Measurements from ENCODE around the gene DUSP8. TPM values are rescaled to one million over a fixed set of nuclear protein-coding genes. Genes with fewer than 3 reads are reported as not detected.
A peak's percentile ranks its signal among the peaks of the same experiment; 100 is the strongest.

The DUSP8 gene
- total and polyA plus RNA-seq, 8 donors = 6.4 to 23.5 (median 12.2) TPM

DNA sequence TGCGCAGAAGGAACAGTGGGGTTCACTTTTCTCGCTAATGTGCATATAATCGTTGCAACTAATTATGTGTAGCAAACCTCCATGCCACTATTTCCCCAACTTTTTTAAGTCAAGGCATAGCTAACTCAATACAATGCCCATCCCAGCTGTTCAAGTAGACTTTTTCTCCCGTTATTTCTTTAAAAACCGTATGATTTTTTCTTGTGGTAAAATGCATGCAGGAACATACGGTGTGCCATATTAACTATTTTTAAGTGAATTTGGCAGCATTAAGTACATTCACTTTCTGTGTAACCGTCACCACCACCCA is 2.8 kb upstream of the DUSP8 start:
- H3K36me3 ChIP-seq = no peaks in the 10 kb centered on the region
- H3K27me3 ChIP-seq = no peaks in the 10 kb centered on the region
- no peak overlapping the region for H3K27ac ChIP-seq
- peaks cover 0 to 6% (median 0%) of the 10 kb centered on the region in 3 donors for H3K4me1 ChIP-seq
- H3K4me3 ChIP-seq = peak overlapping the region in 1 of 4 donors; percentile 70
- no peak for ATAC-seq
- TF ChIP-seq, protein P1, sequence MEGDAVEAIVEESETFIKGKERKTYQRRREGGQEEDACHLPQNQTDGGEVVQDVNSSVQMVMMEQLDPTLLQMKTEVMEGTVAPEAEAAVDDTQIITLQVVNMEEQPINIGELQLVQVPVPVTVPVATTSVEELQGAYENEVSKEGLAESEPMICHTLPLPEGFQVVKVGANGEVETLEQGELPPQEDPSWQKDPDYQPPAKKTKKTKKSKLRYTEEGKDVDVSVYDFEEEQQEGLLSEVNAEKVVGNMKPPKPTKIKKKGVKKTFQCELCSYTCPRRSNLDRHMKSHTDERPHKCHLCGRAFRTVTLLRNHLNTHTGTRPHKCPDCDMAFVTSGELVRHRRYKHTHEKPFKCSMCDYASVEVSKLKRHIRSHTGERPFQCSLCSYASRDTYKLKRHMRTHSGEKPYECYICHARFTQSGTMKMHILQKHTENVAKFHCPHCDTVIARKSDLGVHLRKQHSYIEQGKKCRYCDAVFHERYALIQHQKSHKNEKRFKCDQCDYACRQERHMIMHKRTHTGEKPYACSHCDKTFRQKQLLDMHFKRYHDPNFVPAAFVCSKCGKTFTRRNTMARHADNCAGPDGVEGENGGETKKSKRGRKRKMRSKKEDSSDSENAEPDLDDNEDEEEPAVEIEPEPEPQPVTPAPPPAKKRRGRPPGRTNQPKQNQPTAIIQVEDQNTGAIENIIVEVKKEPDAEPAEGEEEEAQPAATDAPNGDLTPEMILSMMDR (IDR thresholded peaks at IDR 0.05) = no peak
- intact Hi-C loops (cut with DNase I) = loop anchor here in 1 of 3 donors (5.0 kb wide), 1 partner anchor 33 kb away; no protein-coding TSS in a partner anchor
- DNase-seq = no peak
- WGBS, 2 donors = 11 to 12% methylated on average over 7 of the region's 7 CpGs
- FAIRE-seq = no peak
- H3K9me3 ChIP-seq = no peaks in the 10 kb centered on the region

DNA sequence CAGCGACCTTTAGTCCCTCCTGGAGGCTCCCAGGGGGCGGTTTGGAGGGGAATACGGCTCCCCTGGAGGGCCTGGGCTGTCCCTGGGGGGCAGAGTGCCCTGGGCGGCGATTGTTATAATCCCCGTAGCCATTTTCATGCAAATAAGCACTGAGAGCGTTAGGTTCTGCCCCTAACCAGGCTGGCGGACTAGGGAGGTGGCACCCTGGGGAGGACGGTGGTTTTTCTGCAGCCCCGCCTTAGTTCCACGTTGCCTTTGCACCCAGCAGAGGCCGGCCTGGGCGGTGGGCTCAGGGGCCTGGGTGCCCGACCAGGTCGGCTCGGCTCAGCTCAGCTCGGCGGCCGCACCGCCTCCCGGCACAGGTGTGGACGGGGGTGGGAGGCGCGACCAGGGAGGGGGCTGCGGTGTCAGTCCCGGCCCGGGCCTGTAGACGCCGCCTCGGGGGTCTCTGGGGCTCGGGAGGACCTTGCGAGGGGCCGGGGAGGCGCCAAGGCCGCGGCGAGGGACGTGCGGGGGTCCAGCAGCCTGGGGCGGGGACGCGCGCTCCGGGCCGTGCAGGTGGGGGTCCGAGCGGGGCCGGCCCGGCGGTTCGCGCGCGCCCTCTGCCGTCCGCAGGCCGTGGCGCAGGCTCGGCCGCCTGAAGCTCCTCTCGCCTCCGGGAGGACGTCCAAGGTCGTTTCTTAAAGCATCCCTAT is 2.3 kb upstream of the DUSP8 start:
- peak overlapping the region; percentile 85 to 95 (median 91) for H3K27ac ChIP-seq
- H3K9me3 ChIP-seq = no peaks in the 10 kb centered on the region
- ATAC-seq (peak; percentile 32 to 60 (median 50)), DNase-seq (peak in 5 of 6 donors; percentile 56 to 89 (median 79)), FAIRE-seq (no peak)
- intact Hi-C loops (cut with DNase I) = no loop called here
- H3K27me3 ChIP-seq = no peaks in the 10 kb centered on the region
- no peaks in the 10 kb centered on the region for H3K36me3 ChIP-seq
- H3K4me1 ChIP-seq = peaks cover 0 to 10% (median 0%) of the 10 kb centered on the region in 3 donors
- peak overlapping the region; percentile 16 to 74 (median 62) for H3K4me3 ChIP-seq
- TF ChIP-seq, protein P1 (IDR thresholded peaks at IDR 0.05) = peak; percentile 58 to 82 (median 73)
- 0 to 1% methylated on average over 45 to 64 of the region's 64 CpGs for WGBS, 2 donors

DNA sequence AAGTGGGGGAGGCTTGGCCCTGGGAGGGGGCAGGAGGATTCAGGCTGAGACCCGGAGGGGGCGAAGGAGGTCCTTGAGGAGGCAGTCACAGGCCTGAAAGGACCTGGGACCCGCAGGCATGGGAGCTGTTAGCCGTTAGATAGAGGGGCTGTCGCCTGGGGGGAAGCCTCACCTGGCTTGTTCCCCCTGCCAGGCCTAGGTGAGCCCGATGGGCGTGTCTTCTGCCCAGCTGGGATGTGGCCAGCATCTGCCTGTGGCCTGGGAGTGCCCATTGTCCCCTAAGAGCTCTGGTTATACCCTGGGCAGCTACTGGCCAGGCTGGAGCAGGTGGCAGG is 1.8 kb upstream of the DUSP8 start:
- H3K36me3 ChIP-seq = no peaks in the 10 kb centered on the region
- H3K9me3 ChIP-seq = no peaks in the 10 kb centered on the region
- intact Hi-C loops (cut with DNase I) = no loop called here
- peak overlapping the region; percentile 16 to 74 (median 62) for H3K4me3 ChIP-seq
- H3K27ac ChIP-seq = peak overlapping the region; percentile 85 to 95 (median 91)
- TF ChIP-seq, protein P1 (IDR thresholded peaks at IDR 0.05) = no peak
- WGBS, 2 donors = 0 to 4% methylated on average over 6 to 7 of the region's 7 CpGs
- no peaks in the 10 kb centered on the region for H3K27me3 ChIP-seq
- DNase-seq (peak; percentile 87 to 95 (median 90)), FAIRE-seq (no peak), ATAC-seq (peak; percentile 70 to 84 (median 78))
- peaks cover 0 to 10% (median 0%) of the 10 kb centered on the region in 3 donors for H3K4me1 ChIP-seq

DNA sequence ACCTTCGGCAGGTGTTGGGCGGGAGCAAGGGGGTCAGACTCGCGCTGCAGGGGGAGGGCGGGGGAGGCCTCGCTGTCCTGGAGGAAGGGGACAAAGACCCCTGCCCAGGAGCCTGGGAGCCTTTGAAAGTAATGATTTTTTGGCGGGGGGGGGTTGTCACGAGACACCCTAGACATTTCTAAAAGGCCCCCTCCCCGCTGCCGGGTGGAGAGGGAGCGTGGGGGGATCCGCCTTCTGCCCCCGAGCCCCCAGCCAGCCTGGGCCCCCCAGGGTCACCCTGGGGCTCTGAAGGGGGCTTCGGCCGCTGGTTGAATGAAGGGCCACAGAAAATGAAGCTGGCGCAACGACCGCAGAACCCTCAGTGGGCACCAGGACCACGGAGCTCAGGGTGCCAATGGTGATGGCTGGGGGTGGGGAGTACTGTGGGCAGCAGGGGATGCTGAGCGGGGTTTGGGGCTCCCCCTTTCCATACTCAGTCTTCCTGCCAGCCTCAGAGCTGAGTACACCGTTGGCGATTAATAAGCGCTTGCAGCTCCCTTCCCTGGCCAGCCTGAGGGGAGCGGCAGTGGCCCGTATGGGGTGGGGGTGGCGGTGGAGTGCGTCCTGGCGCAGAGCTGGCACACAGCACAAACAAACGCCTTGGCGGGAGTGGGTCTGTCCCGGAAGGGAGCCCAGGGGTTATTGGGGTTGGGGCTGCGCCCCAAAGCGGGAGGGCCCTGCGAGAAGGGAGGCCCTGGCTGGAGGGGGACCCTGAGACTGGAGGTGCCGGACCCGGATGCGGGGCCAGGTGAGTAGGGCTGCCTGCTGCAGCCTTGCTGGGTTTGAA is 1.2 kb upstream of the DUSP8 start:
- intact Hi-C loops (cut with DNase I) = no loop called here
- TF ChIP-seq, protein P1 (IDR thresholded peaks at IDR 0.05) = no peak
- Histone ChIP-seq H3K9me3 (no peaks in the 10 kb centered on the region), H3K36me3 (no peaks in the 10 kb centered on the region), H3K27me3 (no peaks in the 10 kb centered on the region), H3K27ac (peak overlapping the region; percentile 85 to 95 (median 91)), H3K4me1 (peaks cover 0 to 10% (median 0%) of the 10 kb centered on the region in 3 donors), H3K4me3 (peak overlapping the region; percentile 40 to 74 (median 62))
- ATAC-seq = peak; percentile 41 to 56 (median 46)
- peak in 5 of 6 donors; percentile 66 to 89 (median 75) for DNase-seq
- FAIRE-seq = no peak
- 2 to 6% methylated on average over 29 to 36 of the region's 37 CpGs for WGBS, 2 donors
